Smooth muscle cell (in vitro differentiated cells): ENCODE data around the gene CD82. TPM values are rescaled to one million over a fixed set of nuclear protein-coding genes. Genes with fewer than 3 reads are reported as not detected.

ENCODE experiments used
- DNase-seq: peaks from one replicate; lab custom pipeline; 2025; ENCODE audit not compliant: unreplicated experiment; lab: John Stamatoyannopoulos, UW
- H2AFZ ChIP-seq: fragments of 200-600 bp; sonication (generic); 2 replicates; pipeline ENCODE4 v1.6.0; 2016; ENCODE audit warnings: antibody characterized with exemption, low read depth, mild to moderate bottlenecking
- H3F3A ChIP-seq: fragments of 200-600 bp; sonication (generic); 2 replicates; pipeline ENCODE4 v1.6.0; 2017; ENCODE audit warnings: antibody characterized with exemption, low read depth
- H3K27ac ChIP-seq: fragments of 200-600 bp; sonication (generic); 2 replicates; pipeline ENCODE4 v1.5.1; 2016; ENCODE audit warnings: low read depth, mild to moderate bottlenecking
- H3K27me3 ChIP-seq: fragments of 200-600 bp; sonication (generic); 2 replicates; pipeline ENCODE4 v1.6.1; 2016; ENCODE audit warnings: low read depth, mild to moderate bottlenecking
- H3K36me3 ChIP-seq: fragments of 200-600 bp; sonication (generic); 2 replicates; pipeline ENCODE4 v1.5.1; 2016; ENCODE audit warnings: low read depth
- H3K4me1 ChIP-seq: fragments of 200-600 bp; sonication (generic); 2 replicates; pipeline ENCODE4 v1.5.1; 2016; ENCODE audit warnings: low read depth
- H3K4me2 ChIP-seq: fragments of 200-600 bp; sonication (generic); 2 replicates; pipeline ENCODE4 v1.6.0; 2016; ENCODE audit warnings: mild to moderate bottlenecking
- H3K4me3 ChIP-seq: fragments of 200-600 bp; sonication (generic); 2 replicates; pipeline ENCODE4 v1.5.1; 2016; ENCODE audit warnings: mild to moderate bottlenecking
- H3K79me2 ChIP-seq: fragments of 200-600 bp; sonication (generic); 2 replicates; pipeline ENCODE4 v1.6.0; 2016; ENCODE audit warnings: low read depth, mild to moderate bottlenecking
- H3K9ac ChIP-seq: fragments of 200-600 bp; sonication (generic); 2 replicates; pipeline ENCODE4 v1.6.0; 2016; ENCODE audit warnings: low read depth
- H3K9me3 ChIP-seq: fragments of 200-600 bp; sonication (generic); replicated peaks from 2 replicates; pipeline ENCODE4 v1.5.1; 2016; ENCODE audit warnings: low read depth
- H4K20me1 ChIP-seq: fragments of 200-600 bp; sonication (generic); 2 replicates; pipeline ENCODE4 v1.6.0; 2016; ENCODE audit warnings: low read depth
- CTCF ChIP-seq: fragments of 200-600 bp; sonication (generic); IDR thresholded peaks from 2 replicates; pipeline ENCODE4 v1.5.1; 2017; ENCODE audit warnings: borderline replicate concordance, mild to moderate bottlenecking, antibody characterized with exemption; ENCODE audit not compliant: insufficient read depth, poor library complexity, severe bottlenecking
- WGBS: methylation state at CpG from one replicate; pipeline ENCODE4 v1.1.7; 2016; ENCODE audit warnings: low lambda C conversion rate; 5-methylcytosine and 5-hydroxymethylcytosine counted together
- polyA plus RNA-seq: library from polyadenylated mRNA; unstranded; fragments of >200 nt; fragmentation: Nextera tagmentation; extraction: Ambion mirVana; gene quantifications from 2 replicates; pipeline ENCODE4 v1.2.1, GENCODE V29; 2016
- total RNA-seq: library from RNA; depleted of rRNA; stranded (reverse); fragments of >200 nt; gene quantifications from 2 replicates; pipeline ENCODE4 v1.2.3, GENCODE V29; 2014

The CD82 gene
- total and polyA plus RNA-seq, 2 experiments from 2014 or later, result 58.6 to 270 TPM

- Histone ChIP-seq H3K27me3 (no peaks in the 10 kb centered on the region), H3K4me1 (no peaks in the 10 kb centered on the region), H3F3A (peaks cover 7% of the 10 kb centered on the region), H3K36me3 (peaks cover under 1% of the 10 kb centered on the region), H3K79me2 (no peaks in the 10 kb centered on the region), H4K20me1 (no peaks in the 10 kb centered on the region), H3K4me2 (no peak overlapping the region), H3K9ac (no peak overlapping the region), H3K27ac (no peak overlapping the region), H3K9me3 (no peaks in the 10 kb centered on the region), H3K4me3 (no peak overlapping the region), H2AFZ (no peak overlapping the region)
- no peak for DNase-seq
- no peak for TF ChIP-seq CTCF
- WGBS, result 88% methylated on average over 6 of the region's 6 CpGs
These were observed 45.6 kb downstream of the CD82 start for GRCh38 chr11:44611088-44611487.

- Histone ChIP-seq H4K20me1 (peaks cover 4% of the 10 kb centered on the region), H3K79me2 (no peaks in the 10 kb centered on the region), H3K4me3 (no peak overlapping the region), H3K36me3 (no peaks in the 10 kb centered on the region), H3K9me3 (no peaks in the 10 kb centered on the region), H3K4me1 (no peaks in the 10 kb centered on the region), H2AFZ (no peak overlapping the region), H3F3A (peaks cover 3% of the 10 kb centered on the region), H3K27ac (no peak overlapping the region), H3K27me3 (no peaks in the 10 kb centered on the region), H3K9ac (no peak overlapping the region), H3K4me2 (no peak overlapping the region)
- no peak for TF ChIP-seq CTCF
- DNase-seq, result no peak
- 90% methylated on average over 7 of the region's 7 CpGs for WGBS
These were observed 46.4 kb downstream of the CD82 start for GRCh38 chr11:44611687-44612434.

- Histone ChIP-seq H3K4me1 (no peaks in the 10 kb centered on the region), H3K79me2 (no peaks in the 10 kb centered on the region), H3K9ac (no peak overlapping the region), H3K36me3 (no peaks in the 10 kb centered on the region), H3F3A (no peaks in the 10 kb centered on the region), H3K4me2 (no peak overlapping the region), H3K27ac (no peak overlapping the region), H3K27me3 (no peaks in the 10 kb centered on the region), H3K9me3 (no peaks in the 10 kb centered on the region), H3K4me3 (no peak overlapping the region), H4K20me1 (peaks cover 4% of the 10 kb centered on the region), H2AFZ (no peak overlapping the region)
- 81% methylated on average over 6 of the region's 6 CpGs for WGBS
- TF ChIP-seq CTCF, result no peak
- no peak for DNase-seq
These were observed 47.7 kb downstream of the CD82 start for GRCh38 chr11:44613153-44613552.

- 73% methylated on average over 7 of the region's 7 CpGs for WGBS
- no peak overlapping the region for H3K27ac ChIP-seq
- H2AFZ ChIP-seq, result no peak overlapping the region
- TF ChIP-seq CTCF, result no peak
- no peaks in the 10 kb centered on the region for H3K36me3 ChIP-seq
- no peaks in the 10 kb centered on the region for H3K9me3 ChIP-seq
- H3K9ac ChIP-seq, result no peak overlapping the region
- H4K20me1 ChIP-seq, result peaks cover 4% of the 10 kb centered on the region
- H3K4me2 ChIP-seq, result no peak overlapping the region
- H3K4me1 ChIP-seq, result no peaks in the 10 kb centered on the region
- H3K27me3 ChIP-seq, result no peaks in the 10 kb centered on the region
- H3K4me3 ChIP-seq, result no peak overlapping the region
- H3F3A ChIP-seq, result no peaks in the 10 kb centered on the region
- DNase-seq, result no peak
- H3K79me2 ChIP-seq, result no peaks in the 10 kb centered on the region
These were observed 48.9 kb downstream of the CD82 start for GRCh38 chr11:44614281-44614775.
